Myometrial cell (primary cell): Measurements from ENCODE around the gene SPIN2A. TPM values are rescaled to one million over a fixed set of nuclear protein-coding genes. Genes with fewer than 3 reads are reported as not detected.

Source experiments
- total RNA-seq: library from RNA; depleted of rRNA; stranded (reverse); fragments of >200 nt; gene quantifications from 2 replicates; pipeline ENCODE4 v1.2.3, GENCODE V29; 2015

Gene SPIN2A
- total RNA-seq: not detected in 2 replicates

GRCh38 chrX:57137073-57137472 lies at the start of gene SPIN2A:
SPIN2A (minus strand) TSS chrX:57137397; CDS start chrX:57136597, 800 bp downstream.

GRCh38 chrX:57121162-57121755 lies 15.9 kb downstream of the SPIN2A start, which contains the start of gene SPIN2B:
SPIN2B (minus strand) TSS chrX:57121548.

Other genes starting within 250 kb of the SPIN2A start
- gene SPIN3, start 141.9 kb downstream of the SPIN2A start, total RNA-seq: 1.2 and 4.4 TPM in 2 replicates
- 2.6 and 7.6 TPM in 2 replicates for gene SPIN2B, start 15.8 kb downstream of the SPIN2A start, total RNA-seq
- gene FAAH2, start 149.3 kb upstream of the SPIN2A start, total RNA-seq: not detected in 2 replicates